ENCODE data around the gene CYP2J2.
"Not testable (repeated sequence)": the region's sequence is repeated elsewhere in the genome, so short reads cannot be mapped to it uniquely, and the experiment has no call there.

The CYP2J2 gene

GRCh38 chr1:59924653-59925052 is 1.9 kb downstream of the CYP2J2 start:
- Histone ChIP-seq H3K9ac (no peak overlapping the region), H3K36me3 (no peaks in the 10 kb centered on the region), H3K4me3 (no peak overlapping the region), H3K27me3 (peaks cover 0 to 13% (median 7%) of the 10 kb centered on the region in 11 experiments; a peak in 12 of 22 replicates), H3K4me2 (no peak overlapping the region), H3K4me1 (no peaks in the 10 kb centered on the region), H4K20me1 (no peaks in the 10 kb centered on the region), H3K9me3 (replicated peaks in 1 of 11) (peaks cover 22 to 37% (median 30%) of the 10 kb centered on the region in 11 experiments; a peak in 21 of 22 replicates), H3K27ac (no peak overlapping the region)
- TF ChIP-seq Cebpa-rat (IDR thresholded peaks at IDR 0.05), result no peak

- not testable (repeated sequence) for H3K9ac ChIP-seq, H3K4me2 ChIP-seq, H3K4me3 ChIP-seq, H3K36me3 ChIP-seq, H4K20me1 ChIP-seq, H3K27ac ChIP-seq, H3K27me3 ChIP-seq, H3K4me1 ChIP-seq
- peaks cover 19 to 31% (median 24%) of the 10 kb centered on the region in 11 experiments; a peak in 21 of 22 replicates for H3K9me3 ChIP-seq (replicated peaks in 1 of 11)
Observed at GRCh38 chr1:59921258-59921899, 5.2 kb downstream of the CYP2J2 start.

GRCh38 chr1:59919746-59920145 is 6.8 kb downstream of the CYP2J2 start:
- no peak overlapping the region for H3K4me3 ChIP-seq
- no peaks in the 10 kb centered on the region for H3K4me1 ChIP-seq
- H3K4me2 ChIP-seq, result no peak overlapping the region
- no peaks in the 10 kb centered on the region for H3K27me3 ChIP-seq
- no peaks in the 10 kb centered on the region for H3K36me3 ChIP-seq
- H3K27ac ChIP-seq, result no peak overlapping the region
- peaks cover 5 to 16% (median 12%) of the 10 kb centered on the region in 11 experiments; a peak in 17 of 22 replicates for H3K9me3 ChIP-seq (replicated peaks in 1 of 11)
- TF ChIP-seq Cebpa-rat (IDR thresholded peaks at IDR 0.05), result no peak
- H3K9ac ChIP-seq, result no peak overlapping the region
- no peaks in the 10 kb centered on the region for H4K20me1 ChIP-seq

- no peaks in the 10 kb centered on the region for H3K36me3 ChIP-seq
- no peak overlapping the region for H3K27ac ChIP-seq
- H3K9ac ChIP-seq, result no peak overlapping the region
- no peak overlapping the region for H3K4me2 ChIP-seq
- H3K4me3 ChIP-seq, result no peak overlapping the region
- H3K27me3 ChIP-seq, result no peaks in the 10 kb centered on the region
- peaks cover 0 to 1% (median 0%) of the 10 kb centered on the region in 11 experiments; a peak in 2 of 22 replicates for H3K9me3 ChIP-seq (replicated peaks in 1 of 11)
- H4K20me1 ChIP-seq, result no peaks in the 10 kb centered on the region
- no peaks in the 10 kb centered on the region for H3K4me1 ChIP-seq
- no peak for TF ChIP-seq Cebpa-rat (IDR thresholded peaks at IDR 0.05)
Observed at GRCh38 chr1:59917785-59918180, 8.8 kb downstream of the CYP2J2 start.

GRCh38 chr1:59917026-59917784 is 9.4 kb downstream of the CYP2J2 start:
- no peaks in the 10 kb centered on the region for H3K36me3 ChIP-seq
- no peaks in the 10 kb centered on the region for H3K27me3 ChIP-seq
- H3K9ac ChIP-seq, result no peak overlapping the region
- H3K27ac ChIP-seq, result no peak overlapping the region
- no peaks in the 10 kb centered on the region for H3K9me3 ChIP-seq (replicated peaks in 1 of 11)
- H4K20me1 ChIP-seq, result no peaks in the 10 kb centered on the region
- no peak overlapping the region for H3K4me3 ChIP-seq
- H3K4me2 ChIP-seq, result no peak overlapping the region
- H3K4me1 ChIP-seq, result no peaks in the 10 kb centered on the region
- TF ChIP-seq Cebpa-rat (IDR thresholded peaks at IDR 0.05), result no peak

- no peaks in the 10 kb centered on the region for H3K9me3 ChIP-seq (replicated peaks in 1 of 11)
- no peaks in the 10 kb centered on the region for H3K36me3 ChIP-seq
- H3K4me3 ChIP-seq, result no peak overlapping the region
- H4K20me1 ChIP-seq, result no peaks in the 10 kb centered on the region
- no peak for TF ChIP-seq Cebpa-rat (IDR thresholded peaks at IDR 0.05)
- no peak overlapping the region for H3K4me2 ChIP-seq
- no peak overlapping the region for H3K9ac ChIP-seq
- no peaks in the 10 kb centered on the region for H3K27me3 ChIP-seq
- no peak overlapping the region for H3K27ac ChIP-seq
- H3K4me1 ChIP-seq, result no peaks in the 10 kb centered on the region
Observed at GRCh38 chr1:59915516-59915915, 11.1 kb downstream of the CYP2J2 start.

- not testable (repeated sequence) for H3K27ac ChIP-seq; H3K9ac ChIP-seq; H4K20me1 ChIP-seq; H3K36me3 ChIP-seq; H3K9me3 ChIP-seq (replicated peaks in 1 of 11); H3K4me3 ChIP-seq; H3K4me1 ChIP-seq; H3K4me2 ChIP-seq; H3K27me3 ChIP-seq
Observed at GRCh38 chr1:59914791-59915286, 11.7 kb downstream of the CYP2J2 start.

GRCh38 chr1:59908682-59909081 is 17.9 kb downstream of the CYP2J2 start:
- H3K9ac ChIP-seq, result no peak overlapping the region
- H3K27ac ChIP-seq, result no peak overlapping the region
- H3K4me1 ChIP-seq, result no peaks in the 10 kb centered on the region
- no peaks in the 10 kb centered on the region for H3K9me3 ChIP-seq (replicated peaks in 1 of 11)
- no peaks in the 10 kb centered on the region for H4K20me1 ChIP-seq
- H3K4me3 ChIP-seq, result no peak overlapping the region
- TF ChIP-seq Cebpa-rat (IDR thresholded peaks at IDR 0.05), result no peak
- H3K4me2 ChIP-seq, result no peak overlapping the region
- H3K27me3 ChIP-seq, result no peaks in the 10 kb centered on the region
- no peaks in the 10 kb centered on the region for H3K36me3 ChIP-seq

GRCh38 chr1:59908084-59908483 is 18.5 kb downstream of the CYP2J2 start:
- no peak for TF ChIP-seq Cebpa-rat (IDR thresholded peaks at IDR 0.05)
- H3K4me3 ChIP-seq, result no peak overlapping the region
- H3K36me3 ChIP-seq, result no peaks in the 10 kb centered on the region
- H3K9ac ChIP-seq, result no peak overlapping the region
- no peak overlapping the region for H3K4me2 ChIP-seq
- no peaks in the 10 kb centered on the region for H4K20me1 ChIP-seq
- H3K27me3 ChIP-seq, result no peaks in the 10 kb centered on the region
- H3K27ac ChIP-seq, result no peak overlapping the region
- no peaks in the 10 kb centered on the region for H3K4me1 ChIP-seq
- no peaks in the 10 kb centered on the region for H3K9me3 ChIP-seq (replicated peaks in 1 of 11)

- Histone ChIP-seq H3K4me3 (no peak overlapping the region), H3K4me1 (no peaks in the 10 kb centered on the region), H4K20me1 (no peaks in the 10 kb centered on the region), H3K36me3 (no peaks in the 10 kb centered on the region), H3K4me2 (no peak overlapping the region), H3K9me3 (replicated peaks in 1 of 11) (no peaks in the 10 kb centered on the region), H3K27me3 (no peaks in the 10 kb centered on the region), H3K9ac (no peak overlapping the region), H3K27ac (no peak overlapping the region)
- TF ChIP-seq Cebpa-rat (IDR thresholded peaks at IDR 0.05), result no peak
Observed at GRCh38 chr1:59906931-59907330, 19.6 kb downstream of the CYP2J2 start.
